ENCODE data around the gene SRPK2.
"Not testable (repeated sequence)": the region's sequence is repeated elsewhere in the genome, so short reads cannot be mapped to it uniquely, and the experiment has no call there.

GRCh38 chr7:105300587-105300986 lies 88.1 kb downstream of the SRPK2 start:
- not testable (repeated sequence) for TF ChIP-seq SPI1 (IDR thresholded peaks at IDR 0.05; ENCODE audit: low read depth, low read length); POLR2A (IDR thresholded peaks at IDR 0.05; ENCODE audit: low read depth, low read length); POLR2AphosphoS5 (IDR thresholded peaks at IDR 0.05; ENCODE audit: low read depth, low read length); TAF1 (IDR thresholded peaks at IDR 0.05; ENCODE audit: low read depth, low read length); PAX5 (IDR thresholded peaks at IDR 0.05; ENCODE audit: insufficient read depth, low read length, severe bottlenecking)
